GM12878 (cell line): ENCODE results near the gene XPNPEP1. TPM values are rescaled to one million over a fixed set of nuclear protein-coding genes. Genes with fewer than 3 reads are reported as not detected.

Experiments
- ATAC-seq: fragments of 200-7000 bp; cut with Tn5 transposase; 3 replicates; pipeline ENCODE4 v1.9.1; 2020; ENCODE audit warnings: mild to moderate bottlenecking, moderate library complexity
- BruUV-seq: library from RNA; stranded (reverse); fragments of 400-500 nt; replicated peaks from 2 replicates; lab custom pipeline; 2021; lab: Mats Ljungman, UMichigan
- CTCF ChIA-PET: fragments of 300-600 bp; sonication (Branson Sonifier 250); formaldehyde crosslinking; extraction: SDS; loops from one replicate; lab custom pipeline; 2021; ENCODE audit warnings: inconsistent platforms; lab: Yijun Ruan, JAX
- POLR2A ChIA-PET: fragments of 350-600 bp; formaldehyde crosslinking; extraction: SDS; loops from one replicate; lab custom pipeline; 2021; ENCODE audit warnings: inconsistent platforms; lab: Charles Lee
- RAD21 ChIA-PET: fragments of 300-600 bp; sonication (Branson Sonifier 250); formaldehyde crosslinking; loops from one replicate; lab custom pipeline; 2023; ENCODE audit warnings: antibody characterized with exemption; ENCODE audit not compliant: unreplicated experiment; lab: Charles Lee
- SMC1A ChIA-PET: fragments of 300-600 bp; sonication (Branson Sonifier 250); formaldehyde crosslinking; loops from one replicate; lab custom pipeline; 2023; ENCODE audit not compliant: unreplicated experiment, uncharacterized antibody; lab: Charles Lee
- DNase-seq: peaks from one replicate; pipeline ENCODE4 v3.0.0-alpha.2; 2011; ENCODE audit warnings: low read depth, low spot score
- FAIRE-seq: peaks from 3 replicates; lab custom pipeline; 2011; peaks lifted over from hg19 to GRCh38; lab: Jason Lieb, UNC
- H2AFZ ChIP-seq: 2 replicates; pipeline ENCODE4 v1.6.0; 2011; ENCODE audit warnings: low read depth, low read length, control low read depth; ENCODE audit not compliant: control insufficient read depth
- H3K27ac ChIP-seq: 2 replicates; pipeline ENCODE4 v1.5.1; 2011; ENCODE audit warnings: control low read depth; ENCODE audit not compliant: control insufficient read depth, insufficient read depth
- H3K27me3 ChIP-seq, 2 experiments: replicated peaks in 1 of 2; 2 replicates each; pipeline versions ENCODE4 v1.6.0 to v1.6.1; 2011; ENCODE audit warnings: low read length in 1 of 2; ENCODE audit not compliant: control insufficient read depth in 2 of 2, insufficient read depth in 2 of 2
- H3K36me3 ChIP-seq, 2 experiments: 2 replicates each; pipeline ENCODE4 v1.5.1; 2011; ENCODE audit warnings: low read length in 1 of 2; ENCODE audit not compliant: control insufficient read depth in 2 of 2, insufficient read depth in 2 of 2
- H3K4me1 ChIP-seq: 2 replicates; pipeline ENCODE4 v1.6.1; 2011; ENCODE audit warnings: mild to moderate bottlenecking, low read length, moderate library complexity, mixed read lengths; ENCODE audit not compliant: control insufficient read depth, insufficient read depth
- H3K4me2 ChIP-seq: 2 replicates; pipeline ENCODE4 v1.6.0; 2011; ENCODE audit warnings: control low read depth; ENCODE audit not compliant: control insufficient read depth, insufficient read depth
- H3K4me3 ChIP-seq: fragments of 200-600 bp; sonication (generic); 2 replicates; pipeline ENCODE4 v1.5.1; 2016
- H3K79me2 ChIP-seq: 2 replicates; pipeline ENCODE4 v1.6.0; 2011; ENCODE audit warnings: low read length; ENCODE audit not compliant: control insufficient read depth, insufficient read depth
- H3K9ac ChIP-seq: 2 replicates; pipeline ENCODE4 v1.8.0; 2011; ENCODE audit warnings: low read length, control low read depth, mixed read lengths; ENCODE audit not compliant: control insufficient read depth, insufficient read depth
- H3K9me3 ChIP-seq: replicated peaks from 3 replicates; pipeline ENCODE4 v1.5.1; 2011; ENCODE audit warnings: mild to moderate bottlenecking, low read length; ENCODE audit not compliant: control insufficient read depth, insufficient read depth
- H4K20me1 ChIP-seq: 2 replicates; pipeline ENCODE4 v1.6.0; 2011; ENCODE audit not compliant: control insufficient read depth, insufficient read depth
- BCL11A ChIP-seq: IDR thresholded peaks from 2 replicates; pipeline ENCODE4 v1.6.1; 2011; ENCODE audit warnings: low read depth, low read length
- TCF7 ChIP-seq: IDR thresholded peaks from 2 replicates; pipeline ENCODE4 v1.6.1; 2014; ENCODE audit warnings: antibody characterized with exemption, borderline replicate concordance
- ZNF384 ChIP-seq: IDR thresholded peaks from 2 replicates; pipeline ENCODE4 v1.6.1; 2012; ENCODE audit warnings: low read depth, mild to moderate bottlenecking, low read length, improper control_type of control experiment, borderline replicate concordance
- WGBS: methylation state at CpG from one replicate; pipeline ENCODE4 v1.1.6; 2016; ENCODE audit warnings: low lambda C conversion rate; ENCODE audit not compliant: insufficient replicate concordance, insufficient coverage; ENCODE audit errors: missing lambda C conversion rate; 5-methylcytosine and 5-hydroxymethylcytosine counted together
- in situ Hi-C: fragments of 300-500 bp; cut with MboI; formaldehyde crosslinking; loops from 9 replicates; pipeline ENCODE4 v1.14.3; 2018; ENCODE audit warnings: mixed read lengths
- intact Hi-C: fragments of 100-400 bp; cut with micrococcal nuclease; formaldehyde crosslinking; loops from one replicate; pipeline ENCODE4 v1.14.2; 2022; ENCODE audit not compliant: unreplicated experiment
- polyA plus RNA-seq, 11 experiments: library from polyadenylated mRNA; depleted of rRNA in 4 of 11; unstranded in 6 of 11; stranded (reverse) in 5 of 11; fragments of >200 nt; fragmentation: Nextera tagmentation in 4 of 11; fragmentation: Illumina TruSeq in 1 of 11; extraction: Ambion mirVana in 4 of 11; extraction: Trizol in 1 of 11; gene quantifications; 1 replicate in 1 of 11; 2 replicates in 10 of 11; pipeline versions ENCODE4 v1.2.1 to v1.2.3, GENCODE V29; 2011 to 2016; ENCODE audit warnings: inconsistent platforms in 2 of 11, missing spikeins in 2 of 11, low read depth in 1 of 11
- total RNA-seq, 4 experiments: library from RNA; depleted of rRNA in 3 of 4; stranded (reverse); fragments of >200 nt in 3 of 4; fragmentation: Illumina TruSeq in 1 of 4; extraction: Trizol in 1 of 4; gene quantifications; 2 replicates each; pipeline versions ENCODE4 v1.2.1 to v1.2.3, GENCODE V29; 2013 to 2021
- TF ChIP-seq, protein P1 (sequence below), 3 experiments: IDR thresholded peaks in 2 of 3; conservative IDR thresholded peaks in 1 of 3; 2 replicates each; pipeline ENCODE4 v1.5.1; 2011; ENCODE audit warnings: low read depth in 3 of 3, low read length in 3 of 3, mild to moderate bottlenecking in 3 of 3, control low read depth in 2 of 3, moderate library complexity in 2 of 3, inconsistent platforms in 1 of 3, mixed read lengths in 1 of 3; ENCODE audit not compliant: control insufficient read depth in 2 of 3, insufficient read depth in 1 of 3; ENCODE audit errors: extremely low read depth in 1 of 3

Gene XPNPEP1
- total and polyA plus RNA-seq, 10 of the 15 experiments (the other 5 are each of a cell fraction or from before 2014, with no cell fraction given) = 22.7 to 108 (median 43.5) TPM

DNA sequence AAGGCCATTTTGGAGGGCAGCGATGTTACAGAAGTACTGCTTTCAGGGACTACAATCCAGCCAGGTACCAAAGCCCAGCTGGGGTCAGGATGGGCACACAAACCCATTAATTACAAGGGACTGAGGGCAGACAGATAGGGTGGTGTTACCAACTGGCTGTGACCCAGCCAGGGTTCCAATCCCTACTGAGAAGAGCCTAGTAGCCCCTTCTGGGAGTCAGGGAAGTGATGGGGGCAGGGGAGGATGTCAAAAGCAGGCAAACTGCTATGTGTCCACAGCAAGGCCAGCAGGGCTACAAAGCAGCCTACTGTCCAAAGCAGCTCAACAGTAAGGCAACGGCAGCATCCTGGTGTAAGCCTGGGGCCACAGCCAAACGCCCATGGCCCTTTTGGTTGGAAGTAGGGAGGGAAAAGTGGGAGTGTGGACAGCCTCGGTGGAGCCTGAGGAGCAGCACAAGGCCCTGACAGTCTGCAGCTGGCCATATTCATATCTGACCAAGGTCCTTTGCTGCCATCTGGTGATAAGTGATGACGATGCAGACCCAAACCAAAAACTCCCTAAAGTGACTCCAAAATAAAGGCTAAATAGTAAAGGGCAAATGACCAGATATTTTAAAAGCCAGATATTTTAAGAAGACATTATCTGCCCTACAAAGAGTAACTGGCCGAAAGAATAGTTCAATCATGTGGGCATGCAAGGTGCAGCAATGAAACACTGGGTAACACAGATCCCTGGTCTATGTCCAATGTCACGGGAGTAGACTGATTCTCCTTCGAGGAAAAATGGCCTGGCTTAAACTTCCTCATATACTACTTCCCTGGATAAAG is 56.9 kb downstream of the XPNPEP1 start:
- DNase-seq (no peak), FAIRE-seq (no peak), ATAC-seq (peak; percentile 65)
- H3K27ac ChIP-seq = no peak overlapping the region
- H4K20me1 ChIP-seq = no peaks in the 10 kb centered on the region
- H3K4me1 ChIP-seq = no peaks in the 10 kb centered on the region
- H3K4me2 ChIP-seq = no peak overlapping the region
- RAD21 ChIA-PET = interaction anchor here (1.2 to 1.4 kb wide), 2 partner anchors 9 to 14 kb away, joined by 3 to 6 read pairs; no protein-coding TSS in a partner anchor
- TF ChIP-seq, protein P1, sequence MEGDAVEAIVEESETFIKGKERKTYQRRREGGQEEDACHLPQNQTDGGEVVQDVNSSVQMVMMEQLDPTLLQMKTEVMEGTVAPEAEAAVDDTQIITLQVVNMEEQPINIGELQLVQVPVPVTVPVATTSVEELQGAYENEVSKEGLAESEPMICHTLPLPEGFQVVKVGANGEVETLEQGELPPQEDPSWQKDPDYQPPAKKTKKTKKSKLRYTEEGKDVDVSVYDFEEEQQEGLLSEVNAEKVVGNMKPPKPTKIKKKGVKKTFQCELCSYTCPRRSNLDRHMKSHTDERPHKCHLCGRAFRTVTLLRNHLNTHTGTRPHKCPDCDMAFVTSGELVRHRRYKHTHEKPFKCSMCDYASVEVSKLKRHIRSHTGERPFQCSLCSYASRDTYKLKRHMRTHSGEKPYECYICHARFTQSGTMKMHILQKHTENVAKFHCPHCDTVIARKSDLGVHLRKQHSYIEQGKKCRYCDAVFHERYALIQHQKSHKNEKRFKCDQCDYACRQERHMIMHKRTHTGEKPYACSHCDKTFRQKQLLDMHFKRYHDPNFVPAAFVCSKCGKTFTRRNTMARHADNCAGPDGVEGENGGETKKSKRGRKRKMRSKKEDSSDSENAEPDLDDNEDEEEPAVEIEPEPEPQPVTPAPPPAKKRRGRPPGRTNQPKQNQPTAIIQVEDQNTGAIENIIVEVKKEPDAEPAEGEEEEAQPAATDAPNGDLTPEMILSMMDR (IDR thresholded peaks at IDR 0.05 in 2 of 3, conservative IDR thresholded peaks at IDR 0.05 in 1 of 3; ENCODE audit: control insufficient read depth in 2 of 3, extremely low read depth in 1 of 3, insufficient read depth in 1 of 3, low read depth in 3 of 3, low read length in 3 of 3) = peak; percentile 14 to 26 (median 25); a peak in 4 of 6 replicates
- no peak for TF ChIP-seq TCF7
- no peak for TF ChIP-seq ZNF384
- no peak for TF ChIP-seq BCL11A
- SMC1A ChIA-PET = no interaction called here
- H3K9ac ChIP-seq = no peak overlapping the region
- no peaks in the 10 kb centered on the region for H3K27me3 ChIP-seq
- H3K36me3 ChIP-seq = peaks cover under 1 to 28% of the 10 kb centered on the region in 2 experiments
- in situ Hi-C loops = no loop called here
- 82% methylated on average over 8 of the region's 8 CpGs for WGBS
- POLR2A ChIA-PET = no interaction called here
- no peaks in the 10 kb centered on the region; the same call in 2 of the 3 replicates for H3K9me3 ChIP-seq
- intact Hi-C loops = no loop called here
- H3K79me2 ChIP-seq = no peaks in the 10 kb centered on the region
- H2AFZ ChIP-seq = no peak overlapping the region
- H3K4me3 ChIP-seq = no peak overlapping the region
- CTCF ChIA-PET = interaction anchor here (1.1 kb wide), 2 partner anchors 13 to 27 kb away, joined by 3 to 4 read pairs; no protein-coding TSS in a partner anchor
- no TSS peak for BruUV-seq
